ENCODE results near the gene SPTBN1.

SPTBN1 gene

GRCh38 chr2:54455563-54456361 lies at the start of gene SPTBN1:
Gene SPTBN1 (plus strand): TSS chr2:54456327. CDS start chr2:54526419, 70,092 bp downstream.
- no peak for DNase-seq (ENCODE audit: low read depth)

GRCh38 chr2:54407693-54408092 lies 48.4 kb upstream of the SPTBN1 start:
- no peak for DNase-seq (ENCODE audit: low read depth)

GRCh38 chr2:54408288-54408687 lies 47.8 kb upstream of the SPTBN1 start:
- DNase-seq (ENCODE audit: low read depth) = no peak

- no peak for DNase-seq (ENCODE audit: low read depth)
Observed at GRCh38 chr2:54409752-54410151, 46.4 kb upstream of the SPTBN1 start.

- no peak for DNase-seq (ENCODE audit: low read depth)
Observed at GRCh38 chr2:54411801-54412354, 44.2 kb upstream of the SPTBN1 start.

- no peak for DNase-seq (ENCODE audit: low read depth)
Observed at GRCh38 chr2:54416166-54416813, 39.8 kb upstream of the SPTBN1 start.

GRCh38 chr2:54416938-54417337 lies 39.2 kb upstream of the SPTBN1 start:
- no peak for DNase-seq (ENCODE audit: low read depth)

- no peak for DNase-seq (ENCODE audit: low read depth)
Observed at GRCh38 chr2:54417577-54417976, 38.5 kb upstream of the SPTBN1 start.

GRCh38 chr2:54419388-54419787 lies 36.7 kb upstream of the SPTBN1 start:
- no peak for DNase-seq (ENCODE audit: low read depth)

- no peak for DNase-seq (ENCODE audit: low read depth)
Observed at GRCh38 chr2:54419855-54420523, 36.1 kb upstream of the SPTBN1 start.

GRCh38 chr2:54420524-54421172 lies 35.5 kb upstream of the SPTBN1 start:
- DNase-seq (ENCODE audit: low read depth) = no peak

- no peak for DNase-seq (ENCODE audit: low read depth)
Observed at GRCh38 chr2:54422072-54422581, 34.0 kb upstream of the SPTBN1 start.

GRCh38 chr2:54423213-54423612 lies 32.9 kb upstream of the SPTBN1 start:
- DNase-seq (ENCODE audit: low read depth) = no peak

- no peak for DNase-seq (ENCODE audit: low read depth)
Observed at GRCh38 chr2:54424555-54425163, 31.5 kb upstream of the SPTBN1 start.

GRCh38 chr2:54428108-54428831 lies 27.9 kb upstream of the SPTBN1 start:
- DNase-seq (ENCODE audit: low read depth) = no peak

GRCh38 chr2:54429054-54429453 lies 27.1 kb upstream of the SPTBN1 start:
- no peak for DNase-seq (ENCODE audit: low read depth)

- DNase-seq (ENCODE audit: low read depth) = no peak
Observed at GRCh38 chr2:54429811-54430551, 26.1 kb upstream of the SPTBN1 start.

GRCh38 chr2:54430649-54431048 lies 25.5 kb upstream of the SPTBN1 start:
- DNase-seq (ENCODE audit: low read depth) = no peak

- no peak for DNase-seq (ENCODE audit: low read depth)
Observed at GRCh38 chr2:54432251-54433015, 23.7 kb upstream of the SPTBN1 start.
